ENCODE results near the gene ADAMTS17. TPM values are rescaled to one million over a fixed set of nuclear protein-coding genes. Genes with fewer than 3 reads are reported as not detected.

ADAMTS17 gene
- total RNA-seq, 4 donors from 2014 or later, result 4.5 to 11.4 (median 6.6) TPM

GRCh38 chr15:100001405-100001804, 340.4 kb downstream of the ADAMTS17 start:
- H3K4me1 ChIP-seq, result peaks cover 0 to 12% (median 4%) of the 10 kb centered on the region in 3 donors
- H3K27me3 ChIP-seq, result no peaks in the 10 kb centered on the region
- intact Hi-C loops (cut with DNase I), result no loop called here
- H3K27ac ChIP-seq, result no peak overlapping the region
- TF ChIP-seq CTCF (IDR thresholded peaks at IDR 0.05) (no peak), POLR2A (IDR thresholded peaks at IDR 0.05) (no peak)
- H3K9me3 ChIP-seq, result no peaks in the 10 kb centered on the region
- no peak overlapping the region for H3K4me3 ChIP-seq
- 73 to 80% methylated on average over 7 to 10 of the region's 10 CpGs for WGBS, 2 donors
- no peak for DNase-seq
- no peaks in the 10 kb centered on the region for H3K36me3 ChIP-seq

- Histone ChIP-seq H3K4me3 (no peak overlapping the region), H3K36me3 (no peaks in the 10 kb centered on the region), H3K27me3 (no peaks in the 10 kb centered on the region), H3K27ac (no peak overlapping the region), H3K9me3 (no peaks in the 10 kb centered on the region), H3K4me1 (peaks cover 0 to 12% (median 4%) of the 10 kb centered on the region in 3 donors)
- TF ChIP-seq POLR2A (IDR thresholded peaks at IDR 0.05) (no peak), CTCF (IDR thresholded peaks at IDR 0.05) (no peak)
- no peak for DNase-seq
- intact Hi-C loops (cut with DNase I), result no loop called here
- WGBS, 2 donors, result 83 to 90% methylated on average over 14 to 18 of the region's 19 CpGs
Measured at GRCh38 chr15:99999282-100000070, 342.3 kb downstream of the ADAMTS17 start.

GRCh38 chr15:99998661-99999101, 343.1 kb downstream of the ADAMTS17 start:
- intact Hi-C loops (cut with DNase I), result no loop called here
- Histone ChIP-seq H3K4me1 (peaks cover 0 to 12% (median 4%) of the 10 kb centered on the region in 3 donors), H3K4me3 (no peak overlapping the region), H3K36me3 (no peaks in the 10 kb centered on the region), H3K27me3 (no peaks in the 10 kb centered on the region), H3K27ac (no peak overlapping the region), H3K9me3 (no peaks in the 10 kb centered on the region)
- TF ChIP-seq CTCF (IDR thresholded peaks at IDR 0.05), result no peak
- TF ChIP-seq POLR2A (IDR thresholded peaks at IDR 0.05), result no peak
- WGBS, 2 donors, result 48 to 54% methylated on average over 7 to 11 of the region's 12 CpGs
- DNase-seq, result no peak

- intact Hi-C loops (cut with DNase I), result no loop called here
- Histone ChIP-seq H3K4me3 (no peak overlapping the region), H3K27me3 (no peaks in the 10 kb centered on the region), H3K27ac (no peak overlapping the region), H3K4me1 (peaks cover 0 to 12% (median 4%) of the 10 kb centered on the region in 3 donors), H3K9me3 (no peaks in the 10 kb centered on the region), H3K36me3 (peaks cover 0 to 8% (median 0%) of the 10 kb centered on the region in 3 donors)
- no peak for TF ChIP-seq CTCF (IDR thresholded peaks at IDR 0.05)
- TF ChIP-seq POLR2A (IDR thresholded peaks at IDR 0.05), result no peak
- no peak for DNase-seq
- 83 to 90% methylated on average over 1 to 22 of the region's 22 CpGs for WGBS, 2 donors
Measured at GRCh38 chr15:99997112-99997651, 344.6 kb downstream of the ADAMTS17 start.

- Histone ChIP-seq H3K27ac (no peak overlapping the region), H3K36me3 (peaks cover 0 to 12% (median 0%) of the 10 kb centered on the region in 3 donors), H3K27me3 (no peaks in the 10 kb centered on the region), H3K9me3 (no peaks in the 10 kb centered on the region), H3K4me1 (peaks cover 0 to 12% (median 4%) of the 10 kb centered on the region in 3 donors), H3K4me3 (no peak overlapping the region)
- 77 to 84% methylated on average over 3 of the region's 3 CpGs for WGBS, 2 donors
- intact Hi-C loops (cut with DNase I), result no loop called here
- no peak for TF ChIP-seq CTCF (IDR thresholded peaks at IDR 0.05)
- no peak for TF ChIP-seq POLR2A (IDR thresholded peaks at IDR 0.05)
- DNase-seq, result no peak
Measured at GRCh38 chr15:99996660-99997059, 345.1 kb downstream of the ADAMTS17 start.
